GM21825 (cell line): ENCODE measurements around the gene PPM1H.
"Not testable (repeated sequence)": the region's sequence is repeated elsewhere in the genome, so short reads cannot be mapped to it uniquely, and the experiment has no call there.

Experiments
- ATAC-seq: cut with Tn5 transposase; IDR thresholded peaks from one replicate; pipeline ENCODE4 v1.9.1; 2021; ENCODE audit warnings: mild to moderate bottlenecking, moderate library complexity; ENCODE audit not compliant: unreplicated experiment

PPM1H gene

GRCh38 chr12:62840806-62841205 is 94.1 kb downstream of the PPM1H start:
- ATAC-seq, result no peak

GRCh38 chr12:62839869-62840660 is 94.9 kb downstream of the PPM1H start:
- ATAC-seq, result no peak

GRCh38 chr12:62834971-62835547 is 99.9 kb downstream of the PPM1H start:
- ATAC-seq, result no peak

GRCh38 chr12:62834406-62834805 is 100.5 kb downstream of the PPM1H start:
- ATAC-seq, result no peak

GRCh38 chr12:62833634-62834033 is 101.3 kb downstream of the PPM1H start:
- no peak for ATAC-seq

- no peak for ATAC-seq
Observed at GRCh38 chr12:62832558-62832957, 102.4 kb downstream of the PPM1H start.

GRCh38 chr12:62832027-62832426 is 102.9 kb downstream of the PPM1H start:
- ATAC-seq, result no peak

GRCh38 chr12:62827855-62828254 is 107.1 kb downstream of the PPM1H start:
- ATAC-seq, result no peak

GRCh38 chr12:62827042-62827441 is 107.9 kb downstream of the PPM1H start:
- ATAC-seq, result no peak

GRCh38 chr12:62817556-62818271 is 117.2 kb downstream of the PPM1H start:
- no peak for ATAC-seq

- ATAC-seq, result no peak
Observed at GRCh38 chr12:62814243-62814642, 120.7 kb downstream of the PPM1H start.

- peak; percentile 80 for ATAC-seq
Observed at GRCh38 chr12:62813031-62813829, 121.7 kb downstream of the PPM1H start.

- not testable (repeated sequence) for ATAC-seq
Observed at GRCh38 chr12:62811481-62811880, 123.5 kb downstream of the PPM1H start.

GRCh38 chr12:62808166-62808879 is 126.6 kb downstream of the PPM1H start:
- no peak for ATAC-seq

GRCh38 chr12:62806893-62807292 is 128.1 kb downstream of the PPM1H start:
- ATAC-seq, result no peak

GRCh38 chr12:62806244-62806836 is 128.6 kb downstream of the PPM1H start:
- ATAC-seq, result no peak

- no peak for ATAC-seq
Observed at GRCh38 chr12:62805517-62805916, 129.4 kb downstream of the PPM1H start.

GRCh38 chr12:62803756-62804155 is 131.2 kb downstream of the PPM1H start:
- ATAC-seq, result no peak

- ATAC-seq, result no peak
Observed at GRCh38 chr12:62802984-62803383, 132.0 kb downstream of the PPM1H start.

GRCh38 chr12:62802321-62802720 is 132.6 kb downstream of the PPM1H start:
- no peak for ATAC-seq
